NB4 (cell line): ENCODE data around the gene SCYGR1.

Experiments used
- DNase-seq: peaks from one replicate; pipeline ENCODE4 v3.0.0; 2010; ENCODE audit warnings: low read depth
- H3K4me3 ChIP-seq: one replicate; pipeline ENCODE4 v1.5.1; 2011; ENCODE audit warnings: mild to moderate bottlenecking, low read depth, low read length, moderate library complexity
- CTCF ChIP-seq: IDR thresholded peaks from one replicate; pipeline ENCODE4 v1.5.1; 2012; ENCODE audit warnings: low read depth, low read length
- MAX ChIP-seq: IDR thresholded peaks from 2 replicates; pipeline ENCODE4 v1.6.1; 2011; ENCODE audit warnings: low read depth, low read length
- MYC ChIP-seq: IDR thresholded peaks from 2 replicates; pipeline ENCODE4 v1.6.1; 2011; ENCODE audit warnings: low read depth, low read length
- POLR2A ChIP-seq: IDR thresholded peaks from 2 replicates; pipeline ENCODE4 v1.6.1; 2011; ENCODE audit warnings: mild to moderate bottlenecking; ENCODE audit not compliant: insufficient read length; ENCODE audit errors: extremely low read depth

The SCYGR1 gene

GRCh38 chr2:227406177-227407031, 18.7 kb upstream of the SCYGR1 start:
- TF ChIP-seq MAX (no peak), CTCF (peak; percentile 54), MYC (no peak), POLR2A (no peak)
- DNase-seq = peak; percentile 46
- H3K4me3 ChIP-seq = no peak overlapping the region

- TF ChIP-seq MAX = no peak
- no peak overlapping the region for H3K4me3 ChIP-seq
- peak; percentile 75 for DNase-seq
Observed at GRCh38 chr2:227404585-227405271, 17.0 kb upstream of the SCYGR1 start.

GRCh38 chr2:227402959-227403358, 15.2 kb upstream of the SCYGR1 start:
- H3K4me3 ChIP-seq = no peak overlapping the region
- no peak for DNase-seq
- no peak for TF ChIP-seq MYC
- no peak for TF ChIP-seq CTCF
- TF ChIP-seq POLR2A = no peak
- no peak for TF ChIP-seq MAX

GRCh38 chr2:227402321-227402720, 14.6 kb upstream of the SCYGR1 start:
- DNase-seq = no peak
- H3K4me3 ChIP-seq = no peak overlapping the region
- TF ChIP-seq POLR2A (no peak), MYC (no peak), MAX (no peak), CTCF (no peak)

GRCh38 chr2:227401550-227401949, 13.8 kb upstream of the SCYGR1 start:
- DNase-seq = no peak
- no peak overlapping the region for H3K4me3 ChIP-seq
- TF ChIP-seq CTCF = no peak
- no peak for TF ChIP-seq MAX
- TF ChIP-seq POLR2A = no peak
- no peak for TF ChIP-seq MYC
